CD4-positive, alpha-beta memory T cell (primary cell): Measurements from ENCODE around the gene SLC8A3. TPM values are rescaled to one million over a fixed set of nuclear protein-coding genes. Genes with fewer than 3 reads are reported as not detected.

Experiments
- CTCF ChIA-PET: fragments of 350-600 bp; sonication (Branson Sonifier 250); formaldehyde crosslinking; loops from one replicate; lab custom pipeline; 2021; ENCODE audit warnings: inconsistent platforms; ENCODE audit not compliant: partially characterized antibody; lab: Charles Lee
- POLR2A ChIA-PET: fragments of 350-600 bp; sonication (Branson Sonifier 250); formaldehyde crosslinking; loops from one replicate; lab custom pipeline; 2021; ENCODE audit not compliant: partially characterized antibody; lab: Charles Lee
- DNase-seq, 5 donors: peaks; one replicate each; pipeline versions ENCODE4 v3.0.0 to v3.0.0-alpha.2; 2020 to 2022; ENCODE audit warnings: mixed read lengths in 1 of 5
- H3K27ac ChIP-seq: one replicate; pipeline ENCODE4 v1.7.0; 2013; ENCODE audit warnings: low read depth, low read length
- H3K27me3 ChIP-seq: 2 replicates; pipeline ENCODE4 v1.7.0; 2013; ENCODE audit warnings: mild to moderate bottlenecking, low read length, moderate library complexity; ENCODE audit not compliant: insufficient read depth
- H3K36me3 ChIP-seq: 2 replicates; pipeline ENCODE4 v1.7.0; 2013; ENCODE audit warnings: mild to moderate bottlenecking, low read length, moderate library complexity; ENCODE audit not compliant: insufficient read depth
- H3K4me1 ChIP-seq: 2 replicates; pipeline ENCODE4 v1.7.0; 2013; ENCODE audit warnings: mild to moderate bottlenecking, low read length, moderate library complexity; ENCODE audit not compliant: insufficient read depth
- H3K4me3 ChIP-seq, 2 donors: one replicate each; pipeline ENCODE4 v1.7.0; 2013; ENCODE audit warnings: low read length in 2 of 2, mild to moderate bottlenecking in 1 of 2
- H3K9me3 ChIP-seq, 2 donors: one replicate each; pipeline ENCODE4 v1.7.0; 2013; ENCODE audit warnings: low read length in 2 of 2, control low read depth in 1 of 2; ENCODE audit not compliant: control insufficient read depth in 1 of 2
- H3K27ac Mint-ChIP-seq, 7 donors: one replicate each; pipeline ENCODE4 v1.8.0; 2020 to 2021; ENCODE audit warnings: mixed read lengths in 7 of 7, mild to moderate bottlenecking in 6 of 7, inconsistent platforms in 3 of 7, moderate library complexity in 3 of 7
- H3K27me3 Mint-ChIP-seq, 2 donors: one replicate each; pipeline ENCODE4 v1.8.0; 2020 to 2021; ENCODE audit warnings: mixed read lengths in 2 of 2
- H3K36me3 Mint-ChIP-seq, 2 donors: one replicate each; pipeline ENCODE4 v1.8.0; 2020 to 2021; ENCODE audit warnings: mixed read lengths in 2 of 2, inconsistent platforms in 1 of 2, mild to moderate bottlenecking in 1 of 2
- H3K4me1 Mint-ChIP-seq, 4 donors: one replicate each; pipeline ENCODE4 v1.8.0; 2020 to 2021; ENCODE audit warnings: mixed read lengths in 4 of 4, mild to moderate bottlenecking in 1 of 4
- H3K4me3 Mint-ChIP-seq, 8 donors: one replicate each; pipeline ENCODE4 v1.8.0; 2020 to 2021; ENCODE audit warnings: mixed read lengths in 8 of 8, mild to moderate bottlenecking in 7 of 8, moderate library complexity in 6 of 8, inconsistent platforms in 3 of 8
- H3K9me3 Mint-ChIP-seq, 8 donors: one replicate each; pipeline ENCODE4 v1.8.0; 2020 to 2021; ENCODE audit warnings: mixed read lengths in 8 of 8, mild to moderate bottlenecking in 5 of 8, inconsistent platforms in 3 of 8, moderate library complexity in 1 of 8
- intact Hi-C: fragments of 100-400 bp; cut with micrococcal nuclease; formaldehyde crosslinking; loops from one replicate; pipeline ENCODE4 v1.15.1; 2023
- polyA plus RNA-seq, 2 donors: library from polyadenylated mRNA; unstranded; fragments of 300-500 nt; fragmentation: Illumina TruSeq; gene quantifications; one replicate each; pipeline ENCODE4 v1.2.3, GENCODE V29; 2021
- total RNA-seq, 2 experiments: library from RNA; stranded (reverse); gene quantifications; one replicate each; pipeline ENCODE4 v1.2.3, GENCODE V29; 2021

The SLC8A3 gene
- total and polyA plus RNA-seq, 4 experiments from 2014 or later = not detected

GRCh38 chr14:70177081-70177800 lies 11.5 kb downstream of the SLC8A3 start:
- Mint-ChIP-seq H3K36me3 (no peaks in the 10 kb centered on the region), H3K4me3 (no peak overlapping the region), H3K27ac (no peak overlapping the region), H3K4me1 (no peaks in the 10 kb centered on the region), H3K27me3 (peaks cover 9 to 22% of the 10 kb centered on the region in 2 donors), H3K9me3 (no peaks in the 10 kb centered on the region)
- no peaks in the 10 kb centered on the region for H3K27me3 ChIP-seq
- H3K36me3 ChIP-seq = no peaks in the 10 kb centered on the region
- no peak overlapping the region for H3K27ac ChIP-seq
- no peak for DNase-seq
- H3K4me3 ChIP-seq = no peak overlapping the region
- H3K9me3 ChIP-seq = no peaks in the 10 kb centered on the region
- intact Hi-C loops = no loop called here
- ChIA-PET CTCF (no interaction called here), POLR2A (no interaction called here)
- no peaks in the 10 kb centered on the region for H3K4me1 ChIP-seq

- Histone ChIP-seq H3K27ac (no peak overlapping the region), H3K27me3 (no peaks in the 10 kb centered on the region), H3K4me3 (no peak overlapping the region), H3K36me3 (no peaks in the 10 kb centered on the region), H3K9me3 (no peaks in the 10 kb centered on the region), H3K4me1 (no peaks in the 10 kb centered on the region)
- CTCF ChIA-PET = no interaction called here
- intact Hi-C loops = no loop called here
- H3K36me3 Mint-ChIP-seq = no peaks in the 10 kb centered on the region
- no peaks in the 10 kb centered on the region for H3K9me3 Mint-ChIP-seq
- no peak overlapping the region for H3K27ac Mint-ChIP-seq
- no peak overlapping the region for H3K4me3 Mint-ChIP-seq
- POLR2A ChIA-PET = no interaction called here
- no peak for DNase-seq
- H3K27me3 Mint-ChIP-seq = peaks cover 3 to 23% of the 10 kb centered on the region in 2 donors
- H3K4me1 Mint-ChIP-seq = no peaks in the 10 kb centered on the region
Observed at GRCh38 chr14:70173569-70173968, 15.2 kb downstream of the SLC8A3 start.

GRCh38 chr14:70171726-70172125 lies 17.0 kb downstream of the SLC8A3 start:
- no peak overlapping the region for H3K4me3 Mint-ChIP-seq

GRCh38 chr14:70170976-70171375 lies 17.8 kb downstream of the SLC8A3 start:
- no peaks in the 10 kb centered on the region for H3K27me3 ChIP-seq
- H3K4me3 Mint-ChIP-seq = no peak overlapping the region
- intact Hi-C loops = no loop called here
- no peak overlapping the region for H3K27ac ChIP-seq
- no peaks in the 10 kb centered on the region for H3K4me1 ChIP-seq
- H3K36me3 Mint-ChIP-seq = no peaks in the 10 kb centered on the region
- H3K4me3 ChIP-seq = no peak overlapping the region
- no peaks in the 10 kb centered on the region for H3K9me3 ChIP-seq
- no peak overlapping the region for H3K27ac Mint-ChIP-seq
- H3K9me3 Mint-ChIP-seq = peaks cover 0 to 3% (median 0%) of the 10 kb centered on the region in 8 donors
- H3K4me1 Mint-ChIP-seq = no peaks in the 10 kb centered on the region
- peaks cover 0 to 17% of the 10 kb centered on the region in 2 donors for H3K27me3 Mint-ChIP-seq
- ChIA-PET POLR2A (no interaction called here), CTCF (no interaction called here)
- H3K36me3 ChIP-seq = no peaks in the 10 kb centered on the region
- no peak for DNase-seq

More at GRCh38 chr14:70171726-70172125, 17.0 kb downstream of the SLC8A3 start:
- H3K4me3 ChIP-seq = no peak overlapping the region
- CTCF ChIA-PET = no interaction called here
- H3K36me3 ChIP-seq = no peaks in the 10 kb centered on the region
- Mint-ChIP-seq H3K27me3 (peaks cover 0 to 20% of the 10 kb centered on the region in 2 donors), H3K4me1 (no peaks in the 10 kb centered on the region), H3K9me3 (no peaks in the 10 kb centered on the region), H3K36me3 (no peaks in the 10 kb centered on the region), H3K27ac (no peak overlapping the region)
- H3K27me3 ChIP-seq = no peaks in the 10 kb centered on the region
- no peaks in the 10 kb centered on the region for H3K9me3 ChIP-seq
- no peak overlapping the region for H3K27ac ChIP-seq
- intact Hi-C loops = no loop called here
- DNase-seq = no peak
- POLR2A ChIA-PET = no interaction called here
- no peaks in the 10 kb centered on the region for H3K4me1 ChIP-seq

GRCh38 chr14:70168406-70168805 lies 20.3 kb downstream of the SLC8A3 start:
- Histone ChIP-seq H3K4me3 (no peak overlapping the region), H3K27ac (no peak overlapping the region), H3K27me3 (no peaks in the 10 kb centered on the region), H3K4me1 (no peaks in the 10 kb centered on the region), H3K36me3 (no peaks in the 10 kb centered on the region), H3K9me3 (no peaks in the 10 kb centered on the region)
- Mint-ChIP-seq H3K4me1 (no peaks in the 10 kb centered on the region), H3K27me3 (peaks cover 2 to 10% of the 10 kb centered on the region in 2 donors), H3K36me3 (no peaks in the 10 kb centered on the region), H3K4me3 (no peak overlapping the region), H3K27ac (no peak overlapping the region), H3K9me3 (peaks cover 0 to 3% (median 0%) of the 10 kb centered on the region in 8 donors)
- POLR2A ChIA-PET = no interaction called here
- CTCF ChIA-PET = no interaction called here
- no peak for DNase-seq
- intact Hi-C loops = no loop called here

- Mint-ChIP-seq H3K9me3 (peaks cover 0 to 3% (median 0%) of the 10 kb centered on the region in 8 donors), H3K27ac (no peak overlapping the region), H3K4me1 (no peaks in the 10 kb centered on the region), H3K27me3 (peaks cover 4 to 6% of the 10 kb centered on the region in 2 donors), H3K36me3 (no peaks in the 10 kb centered on the region), H3K4me3 (no peak overlapping the region)
- Histone ChIP-seq H3K9me3 (no peaks in the 10 kb centered on the region), H3K27me3 (no peaks in the 10 kb centered on the region), H3K4me3 (no peak overlapping the region), H3K36me3 (no peaks in the 10 kb centered on the region), H3K4me1 (no peaks in the 10 kb centered on the region), H3K27ac (no peak overlapping the region)
- CTCF ChIA-PET = no interaction called here
- DNase-seq = no peak
- intact Hi-C loops = no loop called here
- POLR2A ChIA-PET = no interaction called here
Observed at GRCh38 chr14:70166530-70167203, 22.1 kb downstream of the SLC8A3 start.

GRCh38 chr14:70162358-70162757 lies 26.4 kb downstream of the SLC8A3 start:
- Histone ChIP-seq H3K27me3 (no peaks in the 10 kb centered on the region), H3K4me1 (no peaks in the 10 kb centered on the region), H3K27ac (no peak overlapping the region), H3K4me3 (no peak overlapping the region), H3K9me3 (no peaks in the 10 kb centered on the region), H3K36me3 (no peaks in the 10 kb centered on the region)
- H3K4me1 Mint-ChIP-seq = no peaks in the 10 kb centered on the region
- no peak for DNase-seq
- ChIA-PET POLR2A (no interaction called here), CTCF (no interaction called here)
- H3K27me3 Mint-ChIP-seq = peaks cover 3 to 18% of the 10 kb centered on the region in 2 donors
- no peak overlapping the region for H3K4me3 Mint-ChIP-seq
- intact Hi-C loops = no loop called here
- H3K9me3 Mint-ChIP-seq = peaks cover 0 to 3% (median 0%) of the 10 kb centered on the region in 8 donors
- H3K36me3 Mint-ChIP-seq = no peaks in the 10 kb centered on the region
- no peak overlapping the region for H3K27ac Mint-ChIP-seq
